Lower leg skin (tissue), 4 donors: ENCODE results near the gene NTRK3. TPM values are rescaled to one million over a fixed set of nuclear protein-coding genes. Genes with fewer than 3 reads are reported as not detected.

ENCODE experiments used
- DNase-seq, 2 donors: peaks; one replicate each; pipeline ENCODE4 v3.0.0-alpha.2; 2019; ENCODE audit warnings: low spot score in 2 of 2
- H3K4me3 ChIP-seq: fragments of 200-600 bp; sonication (generic); 2 replicates; pipeline ENCODE4 v1.5.1; 2017; ENCODE audit warnings: mild to moderate bottlenecking, low read depth; ENCODE audit not compliant: poor library complexity, severe bottlenecking
- POLR2A ChIP-seq, 2 donors: fragments of 450-650 bp; IDR thresholded peaks; one replicate each; pipeline ENCODE4 v1.6.1; 2016 to 2017; ENCODE audit warnings: antibody characterized with exemption in 2 of 2, mild to moderate bottlenecking in 1 of 2, moderate library complexity in 1 of 2
- WGBS, 2 donors: methylation state at CpG; one replicate each; pipeline ENCODE4 v1.1.5; 2018; 5-methylcytosine and 5-hydroxymethylcytosine counted together
- intact Hi-C: fragments of 100-400 bp; cut with DNase I; formaldehyde crosslinking; loops from one replicate; pipeline ENCODE4 v1.15.0; 2023; ENCODE audit warnings: low total_unique reads
- total RNA-seq, 4 donors: library from RNA; depleted of rRNA; stranded (reverse); fragments of >200 nt; gene quantifications; one replicate each; pipeline ENCODE4 v1.1.0, GENCODE V29; 2016
- TF ChIP-seq, protein P1 (sequence below), 3 donors: fragments of 450-650 bp; IDR thresholded peaks; one replicate each; pipeline ENCODE4 v1.5.1; 2016; ENCODE audit warnings: antibody characterized with exemption in 3 of 3, mild to moderate bottlenecking in 3 of 3, moderate library complexity in 2 of 3

NTRK3 gene
- total RNA-seq, 4 donors from 2014 or later, result 0.97 to 5.4 (median 4.4) TPM

DNA sequence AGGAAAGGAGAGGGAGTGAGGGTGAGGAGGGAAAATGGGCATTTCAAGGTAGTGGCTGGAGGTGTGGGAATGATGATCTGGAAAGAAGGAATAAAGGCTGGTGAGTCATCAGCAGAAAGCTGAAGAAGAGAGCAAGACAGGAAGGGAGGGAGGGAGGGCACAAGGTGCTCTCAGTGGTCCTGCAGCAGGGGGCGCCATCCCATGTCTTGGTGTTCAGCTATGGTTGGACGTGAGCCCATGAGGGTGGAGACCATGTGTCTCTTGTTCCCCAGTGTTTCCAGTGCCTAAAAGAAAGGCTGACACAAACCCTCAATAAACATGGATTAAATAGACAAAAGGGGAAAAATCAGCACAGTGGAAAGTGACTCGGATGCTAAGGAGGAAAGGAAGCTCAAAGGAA lies 228.5 kb downstream of the NTRK3 start:
- WGBS, 2 donors, result 64 to 65% methylated on average over 3 of the region's 3 CpGs

DNA sequence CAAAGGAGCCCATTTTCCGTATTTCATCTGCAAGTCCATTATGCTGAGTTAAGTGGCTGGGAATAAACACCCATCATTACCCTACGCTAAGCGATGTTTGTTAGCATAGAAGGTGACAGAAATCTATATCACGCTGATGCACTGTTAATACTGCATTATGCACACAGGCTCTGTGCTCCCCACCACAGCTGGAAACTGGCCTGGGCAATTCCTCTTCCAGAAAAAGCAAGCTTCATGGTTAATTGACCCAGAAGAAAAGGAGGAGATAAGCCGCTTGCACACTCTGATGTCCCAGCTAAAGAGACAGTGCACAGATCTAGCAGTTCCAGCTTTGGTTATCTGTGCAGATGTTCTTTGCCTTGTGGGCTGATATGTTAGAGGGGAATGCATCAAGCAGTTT lies 232.6 kb downstream of the NTRK3 start:
- 95 to 97% methylated on average over 5 of the region's 5 CpGs for WGBS, 2 donors
- H3K4me3 ChIP-seq, result no peak overlapping the region
- DNase-seq, result peak in 1 of 2 donors; percentile 56
- intact Hi-C loops, result no loop called here
- TF ChIP-seq POLR2A (IDR thresholded peaks at IDR 0.05), result no peak
- TF ChIP-seq, protein P1, sequence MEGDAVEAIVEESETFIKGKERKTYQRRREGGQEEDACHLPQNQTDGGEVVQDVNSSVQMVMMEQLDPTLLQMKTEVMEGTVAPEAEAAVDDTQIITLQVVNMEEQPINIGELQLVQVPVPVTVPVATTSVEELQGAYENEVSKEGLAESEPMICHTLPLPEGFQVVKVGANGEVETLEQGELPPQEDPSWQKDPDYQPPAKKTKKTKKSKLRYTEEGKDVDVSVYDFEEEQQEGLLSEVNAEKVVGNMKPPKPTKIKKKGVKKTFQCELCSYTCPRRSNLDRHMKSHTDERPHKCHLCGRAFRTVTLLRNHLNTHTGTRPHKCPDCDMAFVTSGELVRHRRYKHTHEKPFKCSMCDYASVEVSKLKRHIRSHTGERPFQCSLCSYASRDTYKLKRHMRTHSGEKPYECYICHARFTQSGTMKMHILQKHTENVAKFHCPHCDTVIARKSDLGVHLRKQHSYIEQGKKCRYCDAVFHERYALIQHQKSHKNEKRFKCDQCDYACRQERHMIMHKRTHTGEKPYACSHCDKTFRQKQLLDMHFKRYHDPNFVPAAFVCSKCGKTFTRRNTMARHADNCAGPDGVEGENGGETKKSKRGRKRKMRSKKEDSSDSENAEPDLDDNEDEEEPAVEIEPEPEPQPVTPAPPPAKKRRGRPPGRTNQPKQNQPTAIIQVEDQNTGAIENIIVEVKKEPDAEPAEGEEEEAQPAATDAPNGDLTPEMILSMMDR (IDR thresholded peaks at IDR 0.05), result no peak

More for the DNA sequence above, 228.5 kb downstream of the NTRK3 start:
- intact Hi-C loops, result no loop called here
- no peak overlapping the region for H3K4me3 ChIP-seq
- no peak for DNase-seq
- TF ChIP-seq POLR2A (IDR thresholded peaks at IDR 0.05), result no peak
- TF ChIP-seq, protein P1 (IDR thresholded peaks at IDR 0.05), result no peak

DNA sequence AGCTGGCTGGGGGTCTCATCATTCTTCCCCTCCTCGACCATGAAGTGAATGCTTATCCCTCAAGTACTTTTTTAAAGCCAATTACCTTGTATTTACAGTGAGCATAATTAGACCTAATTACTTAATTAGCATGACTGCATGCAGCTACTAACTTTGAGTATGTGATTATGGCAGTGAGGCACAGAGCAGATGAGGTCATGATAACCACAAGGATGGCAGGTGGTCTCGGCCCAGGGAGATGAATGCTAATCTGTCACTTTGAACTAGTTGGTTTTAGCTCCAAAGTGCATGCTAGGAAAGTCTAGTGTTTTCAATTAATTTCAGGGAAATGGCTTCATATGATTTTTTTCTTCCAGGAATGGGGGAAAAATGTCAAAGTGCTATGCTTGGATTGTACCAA lies 233.8 kb downstream of the NTRK3 start:
- intact Hi-C loops, result no loop called here
- 35 to 46% methylated on average over 2 of the region's 2 CpGs for WGBS, 2 donors
- DNase-seq, result no peak
- TF ChIP-seq POLR2A (IDR thresholded peaks at IDR 0.05), result no peak
- TF ChIP-seq, protein P1 (IDR thresholded peaks at IDR 0.05), result no peak
- no peak overlapping the region for H3K4me3 ChIP-seq

DNA sequence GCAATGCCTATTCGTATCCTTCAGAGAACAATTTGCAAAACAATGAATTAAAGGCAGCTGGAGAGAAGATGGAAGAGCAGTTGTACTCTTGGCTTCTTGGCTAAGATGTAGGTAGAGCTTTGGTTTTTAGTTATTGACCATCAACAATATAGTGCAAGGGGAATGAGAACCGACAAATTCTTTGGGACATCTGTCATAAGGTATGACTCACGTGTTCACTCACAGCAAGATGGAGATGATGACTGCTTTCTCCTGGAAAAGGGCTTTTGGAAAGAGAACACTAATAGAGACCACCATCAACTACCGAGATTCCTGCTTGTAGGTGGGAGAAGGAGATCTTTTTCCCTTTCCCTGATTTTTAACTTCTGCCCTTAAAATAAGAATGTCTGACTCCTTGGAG lies 234.9 kb downstream of the NTRK3 start:
- intact Hi-C loops, result no loop called here
- TF ChIP-seq, protein P1 (IDR thresholded peaks at IDR 0.05), result no peak
- TF ChIP-seq POLR2A (IDR thresholded peaks at IDR 0.05), result no peak
- no peak overlapping the region for H3K4me3 ChIP-seq
- DNase-seq, result no peak
- 70 to 85% methylated on average over 4 of the region's 4 CpGs for WGBS, 2 donors

DNA sequence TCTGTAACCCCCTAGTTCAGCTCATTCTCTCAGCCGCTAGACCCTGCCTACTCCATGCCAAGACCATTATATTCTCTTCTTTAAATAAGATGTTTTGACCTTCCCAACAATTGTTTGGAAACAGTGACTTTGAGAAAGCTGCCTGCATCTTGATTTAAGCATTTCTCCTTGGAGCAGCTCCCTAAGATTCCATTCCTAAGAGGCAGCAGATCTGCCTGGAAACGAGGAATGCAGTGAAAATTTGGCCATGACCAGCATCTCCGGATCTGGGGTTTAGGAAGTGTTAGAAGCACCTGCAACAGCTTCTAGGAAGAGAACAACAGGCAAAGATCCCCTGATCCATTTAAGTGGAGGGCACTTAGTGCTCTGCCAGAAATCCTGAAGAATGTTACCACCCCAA lies 235.7 kb downstream of the NTRK3 start:
- no peak for DNase-seq
- TF ChIP-seq, protein P1 (IDR thresholded peaks at IDR 0.05), result no peak
- no peak for TF ChIP-seq POLR2A (IDR thresholded peaks at IDR 0.05)
- intact Hi-C loops, result no loop called here
- no peak overlapping the region for H3K4me3 ChIP-seq
- WGBS, 2 donors, result 53 to 56% methylated on average over 3 of the region's 3 CpGs

DNA sequence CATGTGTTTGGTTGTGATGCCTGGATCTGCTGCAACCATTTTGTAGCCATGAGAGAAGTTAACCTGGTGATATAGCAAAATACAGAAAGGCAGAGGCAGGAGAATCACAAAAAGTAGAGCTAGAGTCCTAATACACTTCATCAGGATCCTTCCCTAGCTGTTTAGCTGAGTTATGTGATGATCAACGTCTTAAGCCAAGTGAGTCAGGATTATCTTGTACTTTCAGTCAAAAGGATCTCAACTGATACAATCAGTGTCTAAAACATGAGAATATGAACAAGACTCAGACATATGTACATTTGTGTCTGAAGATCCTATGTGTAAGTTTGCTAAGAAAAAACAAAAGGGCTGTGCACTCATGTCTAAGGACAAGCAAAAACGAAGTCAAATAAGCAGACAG lies 236.9 kb downstream of the NTRK3 start:
- intact Hi-C loops, result no loop called here
- TF ChIP-seq, protein P1 (IDR thresholded peaks at IDR 0.05), result no peak
- TF ChIP-seq POLR2A (IDR thresholded peaks at IDR 0.05), result no peak
- no peak overlapping the region for H3K4me3 ChIP-seq
- DNase-seq, result no peak
- WGBS, 2 donors, result 67 to 70% methylated on average over 2 of the region's 2 CpGs
